Activated CD4-positive, alpha-beta T cell treated with anti-CD3 and anti-CD28 coated beads, Interleukin-2, amount 50 U/mL, for 16 hours (primary cell): ENCODE measurements around the gene ITPKA.

ENCODE experiments used
- DNase-seq: peaks from one replicate; pipeline ENCODE4 v3.0.0-alpha.2; 2020

The ITPKA gene

GRCh38 chr15:41511899-41512369 is 18.3 kb downstream of the ITPKA start:
- no peak for DNase-seq

- DNase-seq, result no peak
Observed at GRCh38 chr15:41512512-41512939, 18.9 kb downstream of the ITPKA start.

GRCh38 chr15:41512940-41513505 is 19.3 kb downstream of the ITPKA start:
- no peak for DNase-seq

GRCh38 chr15:41513506-41514227 is 20.0 kb downstream of the ITPKA start, which contains the start of gene LTK:
Gene LTK, minus strand, starts transcription at chr15:41513827. Its CDS starts 118 bp downstream, at chr15:41513709.
- no peak for DNase-seq

- DNase-seq, result no peak
Observed at GRCh38 chr15:41517895-41518449, 24.3 kb downstream of the ITPKA start.

GRCh38 chr15:41520636-41521035 is 27.0 kb downstream of the ITPKA start:
- DNase-seq, result no peak

- DNase-seq, result no peak
Observed at GRCh38 chr15:41521614-41522013, 27.9 kb downstream of the ITPKA start.

- no peak for DNase-seq
Observed at GRCh38 chr15:41523097-41523496, 29.4 kb downstream of the ITPKA start.

GRCh38 chr15:41530363-41530956 is 36.8 kb downstream of the ITPKA start:
- DNase-seq, result no peak

GRCh38 chr15:41535544-41535943 is 41.9 kb downstream of the ITPKA start:
- no peak for DNase-seq

GRCh38 chr15:41536866-41537265 is 43.2 kb downstream of the ITPKA start:
- DNase-seq, result no peak

GRCh38 chr15:41543521-41543870 is 49.8 kb downstream of the ITPKA start:
- no peak for DNase-seq

- DNase-seq, result no peak
Observed at GRCh38 chr15:41544650-41545015, 51.0 kb downstream of the ITPKA start.

GRCh38 chr15:41545218-41545617 is 51.5 kb downstream of the ITPKA start:
- no peak for DNase-seq

- DNase-seq, result no peak
Observed at GRCh38 chr15:41546851-41547786, 53.4 kb downstream of the ITPKA start.

GRCh38 chr15:41550066-41550775 is 56.5 kb downstream of the ITPKA start:
- DNase-seq, result no peak
